ENCODE results near the gene KIF20B. TPM values are rescaled to one million over a fixed set of nuclear protein-coding genes. Genes with fewer than 3 reads are reported as not detected.

The KIF20B gene
- 10 to 100 TPM in 1 of 4 donors, 1 to 10 TPM in 3; 4.9 to 16.5 (median 6.5) TPM for total RNA-seq

GRCh38 chr10:89701242-89702120, at the start of gene KIF20B:
Gene KIF20B (plus strand): TSS chr10:89701590. CDS start chr10:89705295, 3,705 bp downstream.
- Histone ChIP-seq H3K4me1 (peaks cover 0 to 7% (median 0%) of the 10 kb centered on the region in 4 donors), H3K27me3 (no peaks in the 10 kb centered on the region), H3K4me3 (peak within 1 kb of the TSS; percentile 51 to 86 (median 61)), H3K36me3 (no peaks in the 10 kb centered on the region), H3K27ac (peak within 1 kb of the TSS; percentile 77 to 93 (median 82)), H3K9me3 (no peaks in the 10 kb centered on the region)
- DNase-seq = peak; percentile 92 to 98 (median 96)
- peak in 5 of 6 experiments; percentile 12 to 81 (median 65) for TF ChIP-seq CTCF (IDR thresholded peaks at IDR 0.05)
- TF ChIP-seq POLR2A (IDR thresholded peaks at IDR 0.05) = peak; percentile 40 to 81

- Histone ChIP-seq H3K9me3 (peaks cover 0 to 8% (median 0%) of the 10 kb centered on the region in 4 donors), H3K27ac (no peak overlapping the region), H3K4me3 (no peak overlapping the region), H3K27me3 (no peaks in the 10 kb centered on the region), H3K36me3 (no peaks in the 10 kb centered on the region), H3K4me1 (peaks cover 0 to 11% (median 2%) of the 10 kb centered on the region in 4 donors)
- TF ChIP-seq POLR2A (IDR thresholded peaks at IDR 0.05) (no peak), CTCF (IDR thresholded peaks at IDR 0.05) (no peak)
- DNase-seq = no peak
Observed at GRCh38 chr10:89651916-89652573, 49.3 kb upstream of the KIF20B start.

GRCh38 chr10:89652806-89653370, 48.5 kb upstream of the KIF20B start:
- DNase-seq = no peak
- peaks cover 0 to 11% (median 0%) of the 10 kb centered on the region in 4 donors for H3K4me1 ChIP-seq
- H3K27ac ChIP-seq = no peak overlapping the region
- H3K27me3 ChIP-seq = no peaks in the 10 kb centered on the region
- H3K36me3 ChIP-seq = no peaks in the 10 kb centered on the region
- H3K9me3 ChIP-seq = peaks cover 0 to 8% (median 0%) of the 10 kb centered on the region in 4 donors
- no peak overlapping the region for H3K4me3 ChIP-seq
- TF ChIP-seq CTCF (IDR thresholded peaks at IDR 0.05) = no peak
- TF ChIP-seq POLR2A (IDR thresholded peaks at IDR 0.05) = no peak

- H3K4me1 ChIP-seq = peaks cover 0 to 11% (median 0%) of the 10 kb centered on the region in 4 donors
- H3K27me3 ChIP-seq = no peaks in the 10 kb centered on the region
- no peak for TF ChIP-seq CTCF (IDR thresholded peaks at IDR 0.05)
- no peak for TF ChIP-seq POLR2A (IDR thresholded peaks at IDR 0.05)
- no peak overlapping the region for H3K4me3 ChIP-seq
- H3K9me3 ChIP-seq = peaks cover 0 to 8% (median 0%) of the 10 kb centered on the region in 4 donors
- DNase-seq = no peak
- no peak overlapping the region for H3K27ac ChIP-seq
- H3K36me3 ChIP-seq = no peaks in the 10 kb centered on the region
Observed at GRCh38 chr10:89653410-89653869, 48.0 kb upstream of the KIF20B start.

GRCh38 chr10:89655722-89656121, 45.7 kb upstream of the KIF20B start:
- Histone ChIP-seq H3K27ac (peak overlapping the region in 2 of 4 donors; percentile 45 to 55), H3K27me3 (no peaks in the 10 kb centered on the region), H3K4me3 (no peak overlapping the region), H3K9me3 (peaks cover 0 to 8% (median 0%) of the 10 kb centered on the region in 4 donors), H3K36me3 (no peaks in the 10 kb centered on the region), H3K4me1 (peaks cover 0 to 11% (median 0%) of the 10 kb centered on the region in 4 donors)
- TF ChIP-seq POLR2A (IDR thresholded peaks at IDR 0.05) (no peak), CTCF (IDR thresholded peaks at IDR 0.05) (no peak)
- DNase-seq = no peak

All from Peyer's patch (tissue), 4 donors.